Measurements from ENCODE around the gene TREML1.

TREML1 gene

DNA sequence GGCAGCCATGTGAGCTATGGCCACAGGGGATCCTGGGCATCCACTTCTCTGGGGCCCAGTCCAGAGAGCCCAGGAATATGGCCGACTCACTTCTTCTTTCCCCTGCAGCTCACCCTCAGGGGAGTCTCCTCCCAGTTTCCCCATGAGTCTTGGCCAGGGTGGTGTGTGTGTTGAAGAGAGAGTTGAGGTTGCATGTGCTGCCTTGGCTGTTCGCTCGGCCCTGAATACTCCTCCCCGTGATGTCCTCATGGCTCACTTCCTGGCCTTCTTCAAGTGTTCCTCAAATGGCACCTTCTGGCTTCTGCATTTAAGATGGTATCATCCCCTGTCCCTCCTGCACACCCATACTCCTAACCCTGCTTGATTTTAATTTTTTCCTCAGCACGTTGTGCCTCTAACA is 3.2 kb upstream of the TREML1 start:
- H3K9me3 ChIP-seq = no peaks in the 10 kb centered on the region
- peaks cover 4% of the 10 kb centered on the region; the same call in 1 of the 2 replicates for H3K27me3 ChIP-seq
- TF ChIP-seq, protein P1, sequence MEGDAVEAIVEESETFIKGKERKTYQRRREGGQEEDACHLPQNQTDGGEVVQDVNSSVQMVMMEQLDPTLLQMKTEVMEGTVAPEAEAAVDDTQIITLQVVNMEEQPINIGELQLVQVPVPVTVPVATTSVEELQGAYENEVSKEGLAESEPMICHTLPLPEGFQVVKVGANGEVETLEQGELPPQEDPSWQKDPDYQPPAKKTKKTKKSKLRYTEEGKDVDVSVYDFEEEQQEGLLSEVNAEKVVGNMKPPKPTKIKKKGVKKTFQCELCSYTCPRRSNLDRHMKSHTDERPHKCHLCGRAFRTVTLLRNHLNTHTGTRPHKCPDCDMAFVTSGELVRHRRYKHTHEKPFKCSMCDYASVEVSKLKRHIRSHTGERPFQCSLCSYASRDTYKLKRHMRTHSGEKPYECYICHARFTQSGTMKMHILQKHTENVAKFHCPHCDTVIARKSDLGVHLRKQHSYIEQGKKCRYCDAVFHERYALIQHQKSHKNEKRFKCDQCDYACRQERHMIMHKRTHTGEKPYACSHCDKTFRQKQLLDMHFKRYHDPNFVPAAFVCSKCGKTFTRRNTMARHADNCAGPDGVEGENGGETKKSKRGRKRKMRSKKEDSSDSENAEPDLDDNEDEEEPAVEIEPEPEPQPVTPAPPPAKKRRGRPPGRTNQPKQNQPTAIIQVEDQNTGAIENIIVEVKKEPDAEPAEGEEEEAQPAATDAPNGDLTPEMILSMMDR (IDR thresholded peaks at IDR 0.05; ENCODE audit: low read depth, low read length) = no peak
- no peak for DNase-seq
- H3K36me3 ChIP-seq = no peaks in the 10 kb centered on the region
- H3K4me1 ChIP-seq = no peaks in the 10 kb centered on the region
- H3K4me3 ChIP-seq (ENCODE audit: low read depth, low read length) = no peak overlapping the region

DNA sequence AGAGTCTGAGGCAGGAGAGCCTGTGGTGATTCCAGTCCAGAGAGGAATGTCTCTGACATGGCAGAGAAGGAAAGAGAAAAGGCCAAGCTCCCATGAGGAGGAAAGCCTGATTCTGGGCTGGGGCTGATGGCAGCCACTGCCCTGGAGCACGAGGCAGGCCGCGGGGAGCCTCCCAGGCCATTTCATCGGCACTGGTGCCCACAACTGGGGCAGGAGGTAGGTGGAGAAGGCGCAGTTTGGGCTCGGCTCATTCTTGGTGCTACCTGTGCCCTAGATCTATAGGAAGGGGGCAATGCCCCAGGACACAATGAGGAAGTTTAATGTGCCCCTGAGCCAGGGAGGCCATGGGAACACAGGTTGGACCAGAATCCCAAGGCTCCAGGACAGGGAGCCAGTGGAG is 2.6 kb upstream of the TREML1 start:
- H3K36me3 ChIP-seq = no peaks in the 10 kb centered on the region
- no peak overlapping the region for H3K4me3 ChIP-seq (ENCODE audit: low read depth, low read length)
- H3K27me3 ChIP-seq = peaks cover 4% of the 10 kb centered on the region; the same call in 1 of the 2 replicates
- no peaks in the 10 kb centered on the region for H3K4me1 ChIP-seq
- no peaks in the 10 kb centered on the region for H3K9me3 ChIP-seq
- no peak for DNase-seq
- TF ChIP-seq, protein P1 (IDR thresholded peaks at IDR 0.05; ENCODE audit: low read depth, low read length) = no peak

DNA sequence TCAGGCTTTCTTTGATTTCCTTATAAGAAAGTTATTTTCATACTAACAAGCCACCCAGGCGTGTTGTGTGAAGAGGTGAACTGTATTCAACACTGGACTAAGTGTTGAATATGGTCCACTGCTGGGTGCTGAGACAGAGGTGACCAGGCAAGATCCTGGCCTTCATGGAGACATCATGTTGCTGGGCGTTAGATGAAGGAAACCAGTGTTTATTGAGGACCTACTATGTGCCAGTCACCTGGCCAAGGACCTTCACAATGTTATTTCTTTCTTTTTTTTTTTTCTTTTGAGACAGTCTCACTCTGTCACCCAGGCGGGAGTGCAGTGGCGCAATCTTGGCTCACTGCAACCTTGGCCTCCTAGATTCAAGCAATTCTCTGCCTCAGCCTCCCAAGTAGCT is 1.9 kb upstream of the TREML1 start:
- TF ChIP-seq, protein P1 (IDR thresholded peaks at IDR 0.05; ENCODE audit: low read depth, low read length) = no peak
- DNase-seq = no peak
- Histone ChIP-seq H3K27me3 (peaks cover 4% of the 10 kb centered on the region; the same call in 1 of the 2 replicates), H3K9me3 (no peaks in the 10 kb centered on the region), H3K4me3 (ENCODE audit: low read depth, low read length) (no peak overlapping the region), H3K4me1 (no peaks in the 10 kb centered on the region), H3K36me3 (no peaks in the 10 kb centered on the region)

DNA sequence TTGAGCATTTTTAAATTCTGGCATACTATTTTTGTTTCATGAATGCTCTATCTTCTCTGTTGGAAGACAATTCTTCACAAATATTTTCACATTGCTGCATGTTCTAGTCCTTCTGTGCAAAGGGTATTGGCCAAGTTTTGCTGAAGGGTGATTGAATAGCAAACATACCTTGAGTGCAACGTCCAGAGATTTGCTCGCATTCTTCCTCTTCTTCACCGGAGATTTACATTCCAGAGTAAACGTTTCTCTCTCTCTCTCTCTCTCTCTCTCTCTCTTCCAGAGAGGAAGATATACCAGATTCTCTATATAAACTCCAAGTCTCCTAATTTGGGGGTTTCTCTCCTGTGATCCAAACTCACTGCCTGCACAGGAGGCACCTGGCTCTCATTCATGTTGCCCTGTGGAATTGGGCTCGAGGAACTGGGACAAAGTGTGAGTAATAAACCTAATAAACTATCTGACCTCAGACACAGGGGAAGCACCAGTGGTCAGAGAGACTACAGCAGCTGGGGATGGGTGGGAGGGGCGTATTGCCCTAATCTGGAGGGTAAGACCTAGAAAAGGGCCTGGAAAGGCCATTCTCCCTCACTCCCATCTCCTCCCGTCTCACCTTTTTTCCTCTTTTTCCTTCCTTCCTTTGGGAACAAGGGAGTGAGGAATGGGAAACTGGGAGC is 1.1 kb upstream of the TREML1 start:
- TF ChIP-seq, protein P1 (IDR thresholded peaks at IDR 0.05; ENCODE audit: low read depth, low read length) = no peak
- no peak for DNase-seq
- H3K4me3 ChIP-seq (ENCODE audit: low read depth, low read length) = no peak overlapping the region
- no peaks in the 10 kb centered on the region for H3K36me3 ChIP-seq
- H3K27me3 ChIP-seq = peaks cover 4% of the 10 kb centered on the region; the same call in 1 of the 2 replicates
- no peaks in the 10 kb centered on the region for H3K4me1 ChIP-seq
- no peaks in the 10 kb centered on the region for H3K9me3 ChIP-seq

DNA sequence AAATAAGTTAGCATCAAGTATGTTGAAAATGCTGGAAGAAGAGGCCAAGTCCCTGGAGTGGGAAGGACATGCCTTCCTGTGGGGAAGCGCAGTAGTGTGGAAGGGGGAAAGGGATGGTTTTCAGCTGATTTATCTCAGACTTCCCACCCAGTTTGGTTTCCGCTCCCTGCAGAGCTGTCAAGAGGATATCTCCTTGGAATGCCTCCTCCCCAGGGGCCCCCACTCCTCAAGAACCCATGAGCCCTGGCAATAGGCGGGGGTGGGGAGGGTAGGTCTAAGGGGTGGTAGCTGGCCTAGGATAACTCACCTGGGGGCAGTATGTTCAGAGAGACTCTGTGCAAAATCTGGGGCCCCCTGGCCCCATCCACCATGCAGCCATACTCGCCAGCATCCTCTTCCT is 696 bp downstream of the TREML1 start:
- no peak for DNase-seq
- H3K4me3 ChIP-seq (ENCODE audit: low read depth, low read length) = no peak overlapping the region
- no peaks in the 10 kb centered on the region for H3K36me3 ChIP-seq
- no peaks in the 10 kb centered on the region for H3K9me3 ChIP-seq
- TF ChIP-seq, protein P1 (IDR thresholded peaks at IDR 0.05; ENCODE audit: low read depth, low read length) = no peak
- no peaks in the 10 kb centered on the region for H3K4me1 ChIP-seq
- H3K27me3 ChIP-seq = peaks cover 4% of the 10 kb centered on the region; the same call in 1 of the 2 replicates

DNA sequence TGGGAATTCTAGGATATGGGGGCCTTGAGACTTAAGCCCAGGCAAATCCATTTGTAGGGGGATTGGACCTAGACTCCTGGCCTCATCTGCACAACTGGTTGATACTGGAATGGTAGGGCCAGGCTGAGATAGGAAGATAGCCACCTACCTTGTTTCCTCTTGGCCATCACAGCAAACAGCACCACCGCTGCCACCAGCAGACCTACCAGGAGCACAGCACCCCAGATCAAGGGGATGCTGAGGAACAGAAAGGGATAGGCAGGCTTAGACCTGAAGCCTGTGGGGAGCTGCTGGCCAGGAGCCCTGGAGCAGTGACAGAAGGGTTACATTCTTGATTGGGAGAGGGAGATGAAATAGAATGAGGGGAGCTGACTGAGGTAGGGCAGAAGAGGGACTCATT is 3.5 kb downstream of the TREML1 start:
- H3K9me3 ChIP-seq = no peaks in the 10 kb centered on the region
- H3K4me1 ChIP-seq = no peaks in the 10 kb centered on the region
- H3K36me3 ChIP-seq = no peaks in the 10 kb centered on the region
- DNase-seq = no peak
- H3K4me3 ChIP-seq (ENCODE audit: low read depth, low read length) = no peak overlapping the region
- TF ChIP-seq, protein P1 (IDR thresholded peaks at IDR 0.05; ENCODE audit: low read depth, low read length) = no peak
- 0 out of 2 replicates have a peak, but pooled peaks cover 4% of the 10 kb centered on the region for H3K27me3 ChIP-seq
